ENCODE data around the gene PPP1R14B. TPM values are rescaled to one million over a fixed set of nuclear protein-coding genes. Genes with fewer than 3 reads are reported as not detected.

The PPP1R14B gene
- total and polyA plus RNA-seq, 2 of the 13 experiments (the other 11 are each of a cell fraction or from before 2014, with no cell fraction given): 110 to 148 TPM

GRCh38 chr11:64251016-64251752 is 4.4 kb upstream of the PPP1R14B start, which contains the start of gene PLCB3 (continued):
- TF ChIP-seq SALL2 (CRISPR knock-in tag; IDR thresholded peaks at IDR 0.05) (no peak), ZNF572 (CRISPR knock-in tag; IDR thresholded peaks at IDR 0.05) (0 out of 2 replicates have a peak, but pooled peaks have one; percentile 34), HOMEZ (CRISPR knock-in tag; IDR thresholded peaks at IDR 0.05; ENCODE audit: low read depth) (no peak), ZNF83 (CRISPR knock-in tag; IDR thresholded peaks at IDR 0.05; ENCODE audit: borderline replicate concordance) (no peak), SPEN (CRISPR knock-in tag; IDR thresholded peaks at IDR 0.05; ENCODE audit: low read depth) (no peak), ZBTB38 (CRISPR knock-in tag; IDR thresholded peaks at IDR 0.05) (no peak), ZNF451 (CRISPR knock-in tag; IDR thresholded peaks at IDR 0.05) (no peak), HNF1B (CRISPR knock-in tag; IDR thresholded peaks at IDR 0.05) (no peak), ARID4A (CRISPR knock-in tag; IDR thresholded peaks at IDR 0.05; ENCODE audit: borderline replicate concordance) (peak; percentile 56; the same call in 1 of the 2 replicates), CENPX (CRISPR knock-in tag; IDR thresholded peaks at IDR 0.05) (no peak), ZNF768 (CRISPR knock-in tag; IDR thresholded peaks at IDR 0.05) (0 out of 2 replicates have a peak, but pooled peaks have one; percentile 11), ZNF235 (CRISPR knock-in tag; IDR thresholded peaks at IDR 0.05; ENCODE audit: borderline replicate concordance) (no peak), ZNF737 (CRISPR knock-in tag; IDR thresholded peaks at IDR 0.05; ENCODE audit: borderline replicate concordance) (no peak), ZNF749 (CRISPR knock-in tag; IDR thresholded peaks at IDR 0.05; ENCODE audit: borderline replicate concordance) (no peak), MIER2 (CRISPR knock-in tag; IDR thresholded peaks at IDR 0.05) (no peak), HNF1A (IDR thresholded peaks at IDR 0.05; ENCODE audit: low read depth) (no peak), HNF1A (CRISPR knock-in tag; IDR thresholded peaks at IDR 0.05; ENCODE audit: borderline replicate concordance) (no peak), ZNF564 (CRISPR knock-in tag; IDR thresholded peaks at IDR 0.05) (no peak)

Data from HepG2 (cell line).